ENCODE data around the gene IQGAP1.
A peak's percentile ranks its signal among the peaks of the same experiment; 100 is the strongest.
"Not testable (repeated sequence)": the region's sequence is repeated elsewhere in the genome, so short reads cannot be mapped to it uniquely, and the experiment has no call there.

IQGAP1 gene

DNA sequence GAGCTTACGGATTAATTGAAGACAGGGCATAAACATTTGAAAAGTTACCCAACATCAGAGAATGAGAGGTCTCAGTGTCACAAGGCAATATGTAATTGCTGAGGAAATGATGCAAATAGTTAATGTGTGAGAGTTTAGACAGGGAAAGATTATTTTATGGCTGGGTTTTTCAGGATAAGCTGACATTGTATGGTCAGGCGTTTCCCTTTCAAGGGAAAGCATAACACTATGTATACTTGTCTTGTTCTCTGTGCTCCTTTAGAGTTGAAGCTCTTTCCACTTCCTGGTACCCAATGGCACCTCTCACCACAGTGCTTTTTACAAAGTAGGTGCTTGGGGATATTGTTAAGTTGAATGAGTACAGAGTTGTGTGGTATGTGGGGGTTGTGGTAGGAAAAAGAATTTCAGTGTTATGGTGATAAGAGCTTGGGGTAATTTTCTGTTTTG is 19.9 kb downstream of the IQGAP1 start:
- Histone ChIP-seq H3K4me1 (ENCODE audit: control insufficient read depth, insufficient read depth, low read length) (peaks cover 25% of the 10 kb centered on the region), H3K9me3 (ENCODE audit: control insufficient read depth, insufficient read depth, low read depth, low read length) (no peaks in the 10 kb centered on the region), H3K36me3 (ENCODE audit: control insufficient read depth in 2 of 2, insufficient read depth in 1 of 2, low read length in 2 of 2) (no peaks in the 10 kb centered on the region), H3K27ac (ENCODE audit: extremely low read depth, low read depth, low read length) (no peak overlapping the region), H3K4me3 (ENCODE audit: low read depth, low read length) (no peak overlapping the region)
- ChIA-PET CTCF (interaction anchor here (0.6 to 0.7 kb wide), 3 partner anchors 35 to 675 kb away, joined by 3 read pairs; no protein-coding TSS in a partner anchor), POLR2A (interaction anchor here (0.7 to 2.2 kb wide), 2 partner anchors 18 to 20 kb away, joined by 6 to 9 read pairs; partner anchors contain the start of gene IQGAP1)
- TF ChIP-seq, protein P1, sequence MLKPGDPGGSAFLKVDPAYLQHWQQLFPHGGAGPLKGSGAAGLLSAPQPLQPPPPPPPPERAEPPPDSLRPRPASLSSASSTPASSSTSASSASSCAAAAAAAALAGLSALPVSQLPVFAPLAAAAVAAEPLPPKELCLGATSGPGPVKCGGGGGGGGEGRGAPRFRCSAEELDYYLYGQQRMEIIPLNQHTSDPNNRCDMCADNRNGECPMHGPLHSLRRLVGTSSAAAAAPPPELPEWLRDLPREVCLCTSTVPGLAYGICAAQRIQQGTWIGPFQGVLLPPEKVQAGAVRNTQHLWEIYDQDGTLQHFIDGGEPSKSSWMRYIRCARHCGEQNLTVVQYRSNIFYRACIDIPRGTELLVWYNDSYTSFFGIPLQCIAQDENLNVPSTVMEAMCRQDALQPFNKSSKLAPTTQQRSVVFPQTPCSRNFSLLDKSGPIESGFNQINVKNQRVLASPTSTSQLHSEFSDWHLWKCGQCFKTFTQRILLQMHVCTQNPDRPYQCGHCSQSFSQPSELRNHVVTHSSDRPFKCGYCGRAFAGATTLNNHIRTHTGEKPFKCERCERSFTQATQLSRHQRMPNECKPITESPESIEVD (tag by site-specific recombination; IDR thresholded peaks at IDR 0.05): peak; percentile 32; the same call in 1 of the 2 replicates
- TF ChIP-seq PRDM1 (tag by site-specific recombination; IDR thresholded peaks at IDR 0.05): peak; percentile 65
- TF ChIP-seq ZNF707 (tag by site-specific recombination; IDR thresholded peaks at IDR 0.05): peak; percentile 47; the same call in 1 of the 2 replicates
- TF ChIP-seq, protein P2, sequence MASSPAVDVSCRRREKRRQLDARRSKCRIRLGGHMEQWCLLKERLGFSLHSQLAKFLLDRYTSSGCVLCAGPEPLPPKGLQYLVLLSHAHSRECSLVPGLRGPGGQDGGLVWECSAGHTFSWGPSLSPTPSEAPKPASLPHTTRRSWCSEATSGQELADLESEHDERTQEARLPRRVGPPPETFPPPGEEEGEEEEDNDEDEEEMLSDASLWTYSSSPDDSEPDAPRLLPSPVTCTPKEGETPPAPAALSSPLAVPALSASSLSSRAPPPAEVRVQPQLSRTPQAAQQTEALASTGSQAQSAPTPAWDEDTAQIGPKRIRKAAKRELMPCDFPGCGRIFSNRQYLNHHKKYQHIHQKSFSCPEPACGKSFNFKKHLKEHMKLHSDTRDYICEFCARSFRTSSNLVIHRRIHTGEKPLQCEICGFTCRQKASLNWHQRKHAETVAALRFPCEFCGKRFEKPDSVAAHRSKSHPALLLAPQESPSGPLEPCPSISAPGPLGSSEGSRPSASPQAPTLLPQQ (tag by site-specific recombination; IDR thresholded peaks at IDR 0.05): peak; percentile 29; the same call in 1 of the 2 replicates
- TF ChIP-seq ZNF16 (tag by site-specific recombination; IDR thresholded peaks at IDR 0.05; ENCODE audit: low read depth): no peak

DNA sequence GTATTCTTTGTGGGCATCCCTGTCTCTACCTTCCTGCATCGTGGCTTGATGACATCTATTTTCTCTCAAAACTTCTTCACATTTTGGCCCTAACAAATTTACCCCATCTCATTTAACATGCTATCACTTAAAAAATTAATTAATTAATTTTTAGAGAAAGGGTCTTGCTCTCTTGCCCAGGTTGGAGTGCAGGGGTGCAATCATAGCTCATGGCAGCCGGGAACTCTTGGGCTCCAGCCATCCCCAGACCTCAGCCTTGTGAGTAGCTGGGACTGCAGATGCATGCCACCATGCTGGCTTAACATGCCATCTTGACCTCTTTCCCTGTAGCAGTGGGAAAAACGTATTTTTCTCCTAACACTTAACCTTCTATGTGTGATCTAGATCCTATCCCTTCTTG is 20.6 kb downstream of the IQGAP1 start:
- Histone ChIP-seq H3K4me3 (ENCODE audit: low read depth, low read length) (no peak overlapping the region), H3K27ac (ENCODE audit: extremely low read depth, low read depth, low read length) (no peak overlapping the region), H3K9me3 (ENCODE audit: control insufficient read depth, insufficient read depth, low read depth, low read length) (no peaks in the 10 kb centered on the region), H3K4me1 (ENCODE audit: control insufficient read depth, insufficient read depth, low read length) (peaks cover 32% of the 10 kb centered on the region), H3K36me3 (ENCODE audit: control insufficient read depth in 2 of 2, insufficient read depth in 1 of 2, low read length in 2 of 2) (no peaks in the 10 kb centered on the region)
- ChIA-PET CTCF (no interaction called here), POLR2A (no interaction called here)
- TF ChIP-seq, protein P3, sequence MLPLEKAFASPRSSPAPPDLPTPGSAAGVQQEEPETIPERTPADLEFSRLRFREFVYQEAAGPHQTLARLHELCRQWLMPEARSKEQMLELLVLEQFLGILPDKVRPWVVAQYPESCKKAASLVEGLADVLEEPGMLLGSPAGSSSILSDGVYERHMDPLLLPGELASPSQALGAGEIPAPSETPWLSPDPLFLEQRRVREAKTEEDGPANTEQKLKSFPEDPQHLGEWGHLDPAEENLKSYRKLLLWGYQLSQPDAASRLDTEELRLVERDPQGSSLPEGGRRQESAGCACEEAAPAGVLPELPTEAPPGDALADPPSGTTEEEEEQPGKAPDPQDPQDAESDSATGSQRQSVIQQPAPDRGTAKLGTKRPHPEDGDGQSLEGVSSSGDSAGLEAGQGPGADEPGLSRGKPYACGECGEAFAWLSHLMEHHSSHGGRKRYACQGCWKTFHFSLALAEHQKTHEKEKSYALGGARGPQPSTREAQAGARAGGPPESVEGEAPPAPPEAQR (tag by site-specific recombination; IDR thresholded peaks at IDR 0.05): no peak
- TF ChIP-seq ZNF664 (tag by site-specific recombination; IDR thresholded peaks at IDR 0.05): 0 out of 2 replicates have a peak, but pooled peaks have one; percentile 50

DNA sequence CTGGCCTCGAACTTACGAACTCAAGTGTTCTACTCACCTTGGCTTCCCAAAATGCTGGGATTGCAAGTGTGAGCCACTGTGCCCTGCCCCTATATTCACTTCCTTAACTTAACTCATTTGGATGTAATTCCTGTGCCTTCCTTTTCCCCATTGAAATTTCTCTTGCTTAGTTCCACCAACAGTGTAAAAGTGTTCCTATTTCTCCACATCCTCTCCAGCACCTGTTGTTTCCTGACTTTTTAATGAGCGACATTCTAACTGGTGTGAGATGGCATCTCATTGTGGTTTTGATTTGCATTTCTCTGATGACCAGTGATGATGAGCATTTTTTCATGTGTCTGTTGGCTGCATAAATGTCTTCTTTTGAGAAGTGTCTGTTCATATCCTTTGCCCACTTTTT is 21.5 kb downstream of the IQGAP1 start:
- TF ChIP-seq ZNF184 (tag by site-specific recombination; IDR thresholded peaks at IDR 0.05): peak; percentile 96
- peak; percentile 51; the same call in 1 of the 2 replicates for TF ChIP-seq SCRT2 (tag by site-specific recombination; IDR thresholded peaks at IDR 0.05)
- CTCF ChIA-PET; H3K27ac ChIP-seq (ENCODE audit: extremely low read depth, low read depth, low read length); H3K9me3 ChIP-seq (ENCODE audit: control insufficient read depth, insufficient read depth, low read depth, low read length); H3K4me3 ChIP-seq (ENCODE audit: low read depth, low read length); POLR2A ChIA-PET; H3K36me3 ChIP-seq (ENCODE audit: control insufficient read depth in 2 of 2, insufficient read depth in 1 of 2, low read length in 2 of 2): not testable (repeated sequence)
- peaks cover 40% of the 10 kb centered on the region for H3K4me1 ChIP-seq (ENCODE audit: control insufficient read depth, insufficient read depth, low read length)

DNA sequence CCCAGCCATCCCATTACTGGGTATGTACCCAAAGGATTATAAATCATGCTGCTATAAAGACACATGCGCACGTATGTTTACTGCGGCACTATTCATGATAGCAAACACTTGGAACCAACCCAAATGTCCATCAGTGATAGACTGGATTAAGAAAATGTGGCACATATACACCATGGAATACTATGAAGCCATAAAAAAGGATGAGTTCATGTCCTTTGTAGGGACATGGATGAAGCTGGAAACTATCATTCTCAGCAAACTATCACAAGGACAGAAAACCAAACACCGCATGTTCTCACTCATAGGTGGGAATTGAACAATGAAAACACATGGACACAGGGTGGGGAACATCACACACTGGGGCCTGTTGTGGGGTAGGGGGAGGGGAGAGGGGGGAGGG is 22.3 kb downstream of the IQGAP1 start:
- CTCF ChIA-PET; H3K27ac ChIP-seq (ENCODE audit: extremely low read depth, low read depth, low read length); H3K9me3 ChIP-seq (ENCODE audit: control insufficient read depth, insufficient read depth, low read depth, low read length); H3K4me3 ChIP-seq (ENCODE audit: low read depth, low read length); POLR2A ChIA-PET; H3K36me3 ChIP-seq (ENCODE audit: control insufficient read depth in 2 of 2, insufficient read depth in 1 of 2, low read length in 2 of 2): not testable (repeated sequence)
- peaks cover 38% of the 10 kb centered on the region for H3K4me1 ChIP-seq (ENCODE audit: control insufficient read depth, insufficient read depth, low read length)
- TF ChIP-seq ZNF146 (tag by site-specific recombination; IDR thresholded peaks at IDR 0.05): peak; percentile 95
- TF ChIP-seq, protein P4, sequence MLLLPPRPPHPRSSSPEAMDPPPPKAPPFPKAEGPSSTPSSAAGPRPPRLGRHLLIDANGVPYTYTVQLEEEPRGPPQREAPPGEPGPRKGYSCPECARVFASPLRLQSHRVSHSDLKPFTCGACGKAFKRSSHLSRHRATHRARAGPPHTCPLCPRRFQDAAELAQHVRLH (tag by site-specific recombination; IDR thresholded peaks at IDR 0.05): peak; percentile 53; the same call in 1 of the 2 replicates

All from HEK293 (cell line).